B cell (primary cell): ENCODE data around the gene PARS2. TPM values are rescaled to one million over a fixed set of nuclear protein-coding genes. Genes with fewer than 3 reads are reported as not detected.

Experiments
- ATAC-seq: fragments of 200-7000 bp; cut with Tn5 transposase; one replicate; pipeline ENCODE4 v1.10.0; 2021; ENCODE audit warnings: low read depth, mild to moderate bottlenecking, moderate number of reproducible peaks, moderate library complexity
- CTCF ChIA-PET: fragments of 350-600 bp; sonication (Branson Sonifier 250); formaldehyde crosslinking; loops from one replicate; lab custom pipeline; 2021; ENCODE audit warnings: antibody characterized with exemption, inconsistent platforms; lab: Charles Lee
- POLR2A ChIA-PET: fragments of 350-600 bp; sonication (Branson Sonifier 250); formaldehyde crosslinking; loops from one replicate; lab custom pipeline; 2021; ENCODE audit warnings: antibody characterized with exemption; lab: Charles Lee
- DNase-seq: peaks from one replicate; pipeline ENCODE4 v3.0.0; 2013
- H2AFZ ChIP-seq: 2 replicates; pipeline ENCODE4 v1.6.1; 2012; ENCODE audit warnings: mild to moderate bottlenecking, low read depth, low read length; ENCODE audit not compliant: insufficient read depth, poor library complexity, severe bottlenecking
- H3K27ac ChIP-seq, 2 donors: 1 replicate in 1 of 2; 2 replicates in 1 of 2; pipeline ENCODE4 v1.5.1; 2012 to 2013; ENCODE audit warnings: low read length in 2 of 2, mild to moderate bottlenecking in 2 of 2, moderate library complexity in 1 of 2
- H3K27me3 ChIP-seq, 4 experiments: fragments of 200-600 bp in 1 of 4; sonication (generic) in 1 of 4; replicated peaks in 1 of 4; 1 replicate in 2 of 4; 2 replicates in 2 of 4; pipeline versions ENCODE4 v1.6.1 to v1.7.0; 2013 to 2016; ENCODE audit warnings: low read length in 3 of 4, mild to moderate bottlenecking in 2 of 4, mixed read lengths in 1 of 4, moderate library complexity in 1 of 4; ENCODE audit not compliant: insufficient read depth in 4 of 4, control insufficient read depth in 3 of 4; ENCODE audit errors: control extremely low read depth in 1 of 4
- H3K36me3 ChIP-seq, 2 experiments: replicated peaks in 1 of 2; 1 replicate in 1 of 2; 2 replicates in 1 of 2; pipeline versions ENCODE4 v1.6.1 to v1.7.1; 2013; ENCODE audit warnings: low read length in 1 of 2; ENCODE audit not compliant: insufficient read depth in 2 of 2, control insufficient read depth in 1 of 2; ENCODE audit errors: control extremely low read depth in 1 of 2, extremely low read depth in 1 of 2
- H3K4me1 ChIP-seq, 2 donors: fragments of 200-600 bp in 1 of 2; sonication (generic) in 1 of 2; 1 replicate in 1 of 2; 2 replicates in 1 of 2; pipeline versions ENCODE4 v1.5.1 to v1.6.1; 2013 to 2017; ENCODE audit warnings: low read length in 2 of 2; ENCODE audit not compliant: control insufficient read depth in 2 of 2, insufficient read depth in 2 of 2
- H3K4me2 ChIP-seq: replicated peaks from 2 replicates; pipeline ENCODE3; 2012; ENCODE audit warnings: mild to moderate bottlenecking, low read depth, low read length; ENCODE audit not compliant: poor library complexity, severe bottlenecking
- H3K4me3 ChIP-seq, 5 experiments: fragments of 200-600 bp in 1 of 5; sonication (generic) in 1 of 5; 1 replicate in 3 of 5; 2 replicates in 2 of 5; pipeline versions ENCODE4 v1.5.1 to v1.7.0; 2011 to 2016; ENCODE audit warnings: low read length in 4 of 5, mild to moderate bottlenecking in 4 of 5, low read depth in 2 of 5, control low read depth in 1 of 5, moderate library complexity in 1 of 5; ENCODE audit not compliant: insufficient read depth in 1 of 5; ENCODE audit errors: control extremely low read depth in 1 of 5, extremely low read depth in 1 of 5
- H3K79me2 ChIP-seq: fragments of 200-600 bp; sonication (generic); one replicate; pipeline ENCODE4 v1.6.0; 2016; ENCODE audit warnings: low read length; ENCODE audit not compliant: control insufficient read depth, insufficient read depth
- H3K9ac ChIP-seq: fragments of 200-600 bp; sonication (generic); 2 replicates; pipeline ENCODE4 v1.6.1; 2017; ENCODE audit warnings: mild to moderate bottlenecking, low read length, moderate library complexity
- H3K9me3 ChIP-seq, 3 donors: one replicate each; pipeline versions ENCODE4 v1.6.1 to v1.7.1; 2013; ENCODE audit warnings: low read length in 2 of 3; ENCODE audit not compliant: control insufficient read depth in 2 of 3, insufficient read depth in 1 of 3; ENCODE audit errors: control extremely low read depth in 1 of 3
- H4K20me1 ChIP-seq: 2 replicates; pipeline ENCODE4 v1.6.0; 2012; ENCODE audit warnings: mild to moderate bottlenecking, low read length; ENCODE audit not compliant: insufficient read depth, control insufficient read depth, poor library complexity, severe bottlenecking
- H3K27ac Mint-ChIP-seq: one replicate; pipeline ENCODE4 v1.8.0; 2021; ENCODE audit warnings: mixed read lengths
- H3K27me3 Mint-ChIP-seq: one replicate; pipeline ENCODE4 v1.8.0; 2021; ENCODE audit warnings: mixed read lengths
- H3K4me1 Mint-ChIP-seq: one replicate; pipeline ENCODE4 v1.8.0; 2021; ENCODE audit warnings: mixed read lengths
- H3K4me3 Mint-ChIP-seq: one replicate; pipeline ENCODE4 v1.8.0; 2021; ENCODE audit warnings: mixed read lengths
- H3K9me3 Mint-ChIP-seq: one replicate; pipeline ENCODE4 v1.8.0; 2022; ENCODE audit warnings: mixed read lengths; ENCODE audit not compliant: insufficient read depth
- EZH2 ChIP-seq: IDR thresholded peaks from 2 replicates; pipeline ENCODE4 v1.6.1; 2012; ENCODE audit warnings: borderline replicate concordance, low read depth, mild to moderate bottlenecking, moderate library complexity, low read length; ENCODE audit not compliant: insufficient read depth, poor library complexity, severe bottlenecking
- WGBS: methylation state at CpG from one replicate; pipeline ENCODE4 v1.1.5; 2013; ENCODE audit warnings: missing lambda C conversion rate; ENCODE audit not compliant: insufficient coverage; 5-methylcytosine and 5-hydroxymethylcytosine counted together
- intact Hi-C: fragments of 100-400 bp; cut with micrococcal nuclease; formaldehyde crosslinking; loops from one replicate; pipeline ENCODE4 v1.10.0; 2022
- polyA plus RNA-seq: library from polyadenylated mRNA; depleted of rRNA; stranded (reverse); fragments of >200 nt; gene quantifications from 2 replicates; pipeline ENCODE4 v1.2.3, GENCODE V29; 2012
- total RNA-seq, 2 donors: library from RNA; stranded (reverse); fragments of 120-200 nt in 1 of 2; gene quantifications; 1 replicate in 1 of 2; 2 replicates in 1 of 2; pipeline versions ENCODE4 v1.2.3 to v1.2.4, GENCODE V29; 2013 to 2022
- TF ChIP-seq, protein P1 (sequence below): fragments of 200-600 bp; IDR thresholded peaks from one replicate; pipeline ENCODE4 v1.8.0; 2022; ENCODE audit warnings: antibody characterized with exemption, mild to moderate bottlenecking

Gene PARS2
- total and polyA plus RNA-seq, 2 donors (not counting 1 experiment from before 2014, with no cell fraction given) = 1.00 to 4.9 TPM

GRCh38 chr1:54781023-54781723 is 16.9 kb upstream of the PARS2 start:
- no peaks in the 10 kb centered on the region for H3K9me3 Mint-ChIP-seq
- no peaks in the 10 kb centered on the region for H3K4me1 Mint-ChIP-seq
- Histone ChIP-seq H3K4me2 (no peak overlapping the region), H3K9me3 (no peaks in the 10 kb centered on the region), H4K20me1 (no peaks in the 10 kb centered on the region), H2AFZ (no peak overlapping the region), H3K36me3 (peaks cover 0 to 10% of the 10 kb centered on the region in 2 experiments), H3K79me2 (no peaks in the 10 kb centered on the region), H3K4me3 (no peak overlapping the region), H3K4me1 (no peaks in the 10 kb centered on the region), H3K27me3 (no peaks in the 10 kb centered on the region), H3K9ac (no peak overlapping the region), H3K27ac (no peak overlapping the region)
- no peak overlapping the region for H3K4me3 Mint-ChIP-seq
- H3K27me3 Mint-ChIP-seq = no peaks in the 10 kb centered on the region
- TF ChIP-seq, protein P1, sequence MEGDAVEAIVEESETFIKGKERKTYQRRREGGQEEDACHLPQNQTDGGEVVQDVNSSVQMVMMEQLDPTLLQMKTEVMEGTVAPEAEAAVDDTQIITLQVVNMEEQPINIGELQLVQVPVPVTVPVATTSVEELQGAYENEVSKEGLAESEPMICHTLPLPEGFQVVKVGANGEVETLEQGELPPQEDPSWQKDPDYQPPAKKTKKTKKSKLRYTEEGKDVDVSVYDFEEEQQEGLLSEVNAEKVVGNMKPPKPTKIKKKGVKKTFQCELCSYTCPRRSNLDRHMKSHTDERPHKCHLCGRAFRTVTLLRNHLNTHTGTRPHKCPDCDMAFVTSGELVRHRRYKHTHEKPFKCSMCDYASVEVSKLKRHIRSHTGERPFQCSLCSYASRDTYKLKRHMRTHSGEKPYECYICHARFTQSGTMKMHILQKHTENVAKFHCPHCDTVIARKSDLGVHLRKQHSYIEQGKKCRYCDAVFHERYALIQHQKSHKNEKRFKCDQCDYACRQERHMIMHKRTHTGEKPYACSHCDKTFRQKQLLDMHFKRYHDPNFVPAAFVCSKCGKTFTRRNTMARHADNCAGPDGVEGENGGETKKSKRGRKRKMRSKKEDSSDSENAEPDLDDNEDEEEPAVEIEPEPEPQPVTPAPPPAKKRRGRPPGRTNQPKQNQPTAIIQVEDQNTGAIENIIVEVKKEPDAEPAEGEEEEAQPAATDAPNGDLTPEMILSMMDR = no peak
- TF ChIP-seq EZH2 = no peak
- WGBS = 73% methylated on average over 74 of the region's 74 CpGs
- H3K27ac Mint-ChIP-seq = no peak overlapping the region
- intact Hi-C loops = no loop called here
- ATAC-seq (no peak), DNase-seq (no peak)
- POLR2A ChIA-PET = no interaction called here
- CTCF ChIA-PET = interaction anchor here (1.8 kb wide), 1 partner anchor 20 kb away, joined by 6 read pairs; the partner anchor contains the start of gene TTC22

DNA sequence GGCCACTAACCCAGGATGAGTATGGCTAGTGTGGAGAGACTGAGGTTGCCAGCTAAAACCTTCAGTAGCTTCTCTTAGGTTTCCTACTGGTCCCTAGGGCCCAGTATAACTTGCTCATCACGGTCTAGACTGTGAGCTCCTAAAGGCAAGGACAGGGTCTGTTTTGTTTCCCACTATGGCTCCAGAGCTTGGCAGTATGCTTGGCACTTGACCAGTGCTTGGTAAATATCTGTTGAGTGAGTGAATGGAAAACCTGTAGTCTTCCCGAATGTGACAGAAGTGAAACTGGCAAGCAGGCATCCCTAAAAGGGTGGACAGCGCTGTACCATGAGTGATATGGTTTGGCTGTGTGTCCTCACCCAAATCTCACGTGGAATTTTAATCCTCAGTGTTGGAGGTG is 13.1 kb upstream of the PARS2 start:
- intact Hi-C loops = no loop called here
- H3K4me1 ChIP-seq = no peaks in the 10 kb centered on the region
- no peak overlapping the region for H3K9ac ChIP-seq
- Mint-ChIP-seq H3K4me1 (no peaks in the 10 kb centered on the region), H3K9me3 (no peaks in the 10 kb centered on the region), H3K4me3 (no peak overlapping the region), H3K27me3 (peaks cover 4% of the 10 kb centered on the region), H3K27ac (no peak overlapping the region)
- H3K79me2 ChIP-seq = no peaks in the 10 kb centered on the region
- ATAC-seq = no peak
- no peak overlapping the region for H3K4me2 ChIP-seq
- POLR2A ChIA-PET = no interaction called here
- H3K9me3 ChIP-seq = peaks cover 0 to 3% (median 0%) of the 10 kb centered on the region in 3 donors
- no peak overlapping the region for H2AFZ ChIP-seq
- H3K36me3 ChIP-seq = no peaks in the 10 kb centered on the region
- H4K20me1 ChIP-seq = no peaks in the 10 kb centered on the region
- CTCF ChIA-PET = no interaction called here
- H3K4me3 ChIP-seq = no peak overlapping the region
- no peak for DNase-seq
- WGBS = 91% methylated on average over 4 of the region's 4 CpGs
- no peaks in the 10 kb centered on the region for H3K27me3 ChIP-seq
- no peak overlapping the region for H3K27ac ChIP-seq
- TF ChIP-seq, protein P1 = no peak
- TF ChIP-seq EZH2 = no peak
